ENCODE results near the gene SLC35F1.

SLC35F1 gene

DNA sequence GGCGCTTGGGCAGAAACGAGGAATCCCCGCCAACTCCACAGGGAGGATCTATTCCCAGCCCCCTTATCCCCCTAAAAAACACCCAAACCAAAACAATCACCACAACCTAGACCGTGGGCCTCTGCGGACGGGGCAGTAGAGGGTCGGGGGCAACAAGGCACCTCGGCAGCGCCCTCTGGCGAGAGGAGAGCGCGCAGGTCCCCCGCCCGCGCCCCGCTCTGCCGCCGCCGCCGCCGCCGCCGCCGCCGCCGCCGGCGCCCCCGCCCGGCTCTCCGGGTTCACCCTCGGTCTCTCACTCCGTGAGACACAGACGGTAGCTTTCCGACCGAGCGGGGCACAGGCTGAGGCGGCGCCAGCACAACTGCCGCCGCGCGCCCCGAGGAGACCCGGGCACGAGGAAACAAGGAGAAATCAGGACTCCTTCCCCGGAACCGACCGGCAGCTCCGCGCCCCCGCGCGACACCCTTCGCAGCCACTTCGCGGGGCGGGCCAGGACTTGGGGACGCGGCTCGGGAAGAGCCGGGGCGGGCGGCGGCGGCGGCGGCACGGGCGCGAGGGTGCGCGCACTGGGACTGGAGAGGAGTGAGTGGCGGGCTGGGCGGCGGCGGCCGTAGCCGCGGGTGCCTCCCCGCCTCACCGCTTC, at the start of gene SLC35F1:
Gene SLC35F1 (plus strand): TSS at position 307 of the 643 bp plus-strand sequence.
- TF ChIP-seq, protein P1, sequence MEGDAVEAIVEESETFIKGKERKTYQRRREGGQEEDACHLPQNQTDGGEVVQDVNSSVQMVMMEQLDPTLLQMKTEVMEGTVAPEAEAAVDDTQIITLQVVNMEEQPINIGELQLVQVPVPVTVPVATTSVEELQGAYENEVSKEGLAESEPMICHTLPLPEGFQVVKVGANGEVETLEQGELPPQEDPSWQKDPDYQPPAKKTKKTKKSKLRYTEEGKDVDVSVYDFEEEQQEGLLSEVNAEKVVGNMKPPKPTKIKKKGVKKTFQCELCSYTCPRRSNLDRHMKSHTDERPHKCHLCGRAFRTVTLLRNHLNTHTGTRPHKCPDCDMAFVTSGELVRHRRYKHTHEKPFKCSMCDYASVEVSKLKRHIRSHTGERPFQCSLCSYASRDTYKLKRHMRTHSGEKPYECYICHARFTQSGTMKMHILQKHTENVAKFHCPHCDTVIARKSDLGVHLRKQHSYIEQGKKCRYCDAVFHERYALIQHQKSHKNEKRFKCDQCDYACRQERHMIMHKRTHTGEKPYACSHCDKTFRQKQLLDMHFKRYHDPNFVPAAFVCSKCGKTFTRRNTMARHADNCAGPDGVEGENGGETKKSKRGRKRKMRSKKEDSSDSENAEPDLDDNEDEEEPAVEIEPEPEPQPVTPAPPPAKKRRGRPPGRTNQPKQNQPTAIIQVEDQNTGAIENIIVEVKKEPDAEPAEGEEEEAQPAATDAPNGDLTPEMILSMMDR (IDR thresholded peaks at IDR 0.05) = peak; percentile 76

DNA sequence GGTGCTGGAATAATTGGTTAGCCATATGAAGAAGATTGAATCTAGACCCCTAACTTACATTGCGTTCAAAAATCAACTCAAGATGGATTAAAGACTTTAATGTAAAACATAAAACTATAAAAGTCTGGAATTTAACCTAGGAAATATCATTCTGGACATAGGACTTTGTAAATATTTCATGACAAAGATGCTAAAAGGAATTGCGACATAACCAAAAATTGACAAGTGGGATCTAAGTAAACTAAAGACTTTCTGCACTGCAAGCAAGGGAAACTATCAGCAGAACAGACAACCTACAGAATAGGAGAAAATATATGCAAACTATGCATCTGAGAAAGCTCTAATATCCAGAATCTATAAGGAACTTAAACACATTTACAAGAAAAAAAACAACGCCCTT, 45.5 kb upstream of the SLC35F1 start:
- TF ChIP-seq, protein P1 (IDR thresholded peaks at IDR 0.05) = no peak

DNA sequence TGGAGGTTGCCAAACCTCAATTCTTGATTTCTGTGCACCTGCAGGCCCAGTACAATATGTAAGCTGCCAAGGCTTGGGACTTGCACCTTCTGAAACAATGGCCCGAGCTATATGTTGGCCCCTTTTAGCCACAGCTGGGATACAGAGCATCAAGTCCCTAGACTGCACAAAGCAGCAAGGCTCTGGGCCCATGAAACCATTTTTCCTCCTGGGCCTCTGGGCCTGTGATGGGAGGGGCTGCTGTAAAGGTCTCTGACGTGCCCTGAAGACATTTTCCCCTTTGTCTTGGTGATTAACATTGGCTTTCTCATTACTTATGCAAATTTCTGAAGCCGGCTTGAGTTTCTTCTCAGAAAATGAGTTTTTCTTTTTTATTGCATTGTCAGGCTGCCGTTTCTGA, 40.5 kb upstream of the SLC35F1 start:
- TF ChIP-seq, protein P1 (IDR thresholded peaks at IDR 0.05) = no peak

DNA sequence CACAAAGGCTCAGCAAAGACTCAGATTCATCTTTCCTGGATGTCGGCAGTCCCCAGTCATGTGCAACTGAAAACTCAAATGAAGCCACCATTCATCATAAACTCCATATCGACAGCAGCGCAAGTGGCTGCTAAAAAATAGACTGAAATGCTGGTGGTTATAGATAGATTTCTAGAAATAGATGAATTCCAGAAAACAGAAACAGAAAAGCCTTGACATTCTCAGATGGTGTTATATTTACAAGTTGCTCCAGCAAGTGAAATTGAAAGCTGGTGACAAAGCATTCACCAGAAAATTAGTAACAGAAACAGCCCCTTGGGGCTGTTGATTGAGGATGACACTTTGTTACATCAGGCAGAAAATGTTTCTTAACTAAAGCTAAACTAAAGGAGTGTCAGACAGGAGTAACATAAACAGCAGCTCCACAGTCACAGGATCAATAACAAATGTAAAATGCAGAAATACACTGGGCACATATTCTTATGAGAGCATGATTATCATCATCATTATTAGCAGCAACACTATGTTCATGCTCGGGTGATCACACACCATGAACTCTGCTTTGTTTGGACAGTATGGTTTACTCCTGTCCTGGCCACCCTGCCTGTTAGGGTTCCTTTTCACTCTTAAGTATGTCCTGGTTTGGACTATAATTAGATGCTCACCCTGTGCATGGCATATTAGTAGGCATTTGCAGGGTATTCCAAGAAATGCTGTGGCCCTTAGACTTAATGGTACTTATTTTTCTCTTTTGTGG, 36.4 kb upstream of the SLC35F1 start:
- TF ChIP-seq, protein P1 (IDR thresholded peaks at IDR 0.05) = no peak

DNA sequence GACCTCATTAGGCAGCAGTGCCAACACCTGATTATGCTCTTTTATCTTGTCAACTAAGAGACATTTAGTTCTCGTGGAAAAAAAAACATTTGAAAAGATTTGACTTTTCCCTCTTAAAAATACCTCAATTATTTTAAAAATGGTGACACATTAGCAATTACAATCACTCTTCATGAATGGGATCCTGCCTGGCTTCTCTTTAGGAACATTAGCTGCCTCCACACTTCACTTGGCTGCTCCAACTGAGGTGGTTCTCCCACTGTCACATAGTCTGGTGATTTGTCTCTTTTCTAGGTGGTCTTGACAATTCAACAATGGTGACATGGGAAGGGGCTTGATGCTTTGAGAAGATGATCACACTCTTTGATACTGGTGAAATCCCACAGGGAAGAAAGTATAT, 26.2 kb upstream of the SLC35F1 start:
- TF ChIP-seq, protein P1 (IDR thresholded peaks at IDR 0.05) = no peak

DNA sequence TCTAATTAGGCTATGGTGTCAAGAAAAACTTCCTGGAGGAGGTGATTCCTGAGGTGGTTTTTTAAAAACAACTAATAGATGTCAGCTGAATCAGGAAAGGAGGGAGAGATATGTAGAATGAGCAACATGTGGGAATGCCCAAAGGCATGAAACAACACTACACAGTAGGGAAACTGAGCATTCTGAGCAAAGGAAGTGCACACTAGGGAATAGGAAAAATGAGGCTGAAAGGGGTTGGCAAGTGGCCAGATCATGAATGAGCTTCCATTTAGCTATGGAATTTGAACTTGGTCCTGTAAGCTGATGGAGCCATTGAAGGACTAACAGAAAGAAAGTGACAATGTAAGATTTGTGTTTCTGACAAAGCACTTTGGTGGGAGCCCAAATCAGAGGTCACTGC, 16.9 kb upstream of the SLC35F1 start:
- TF ChIP-seq, protein P1 (IDR thresholded peaks at IDR 0.05) = no peak

DNA sequence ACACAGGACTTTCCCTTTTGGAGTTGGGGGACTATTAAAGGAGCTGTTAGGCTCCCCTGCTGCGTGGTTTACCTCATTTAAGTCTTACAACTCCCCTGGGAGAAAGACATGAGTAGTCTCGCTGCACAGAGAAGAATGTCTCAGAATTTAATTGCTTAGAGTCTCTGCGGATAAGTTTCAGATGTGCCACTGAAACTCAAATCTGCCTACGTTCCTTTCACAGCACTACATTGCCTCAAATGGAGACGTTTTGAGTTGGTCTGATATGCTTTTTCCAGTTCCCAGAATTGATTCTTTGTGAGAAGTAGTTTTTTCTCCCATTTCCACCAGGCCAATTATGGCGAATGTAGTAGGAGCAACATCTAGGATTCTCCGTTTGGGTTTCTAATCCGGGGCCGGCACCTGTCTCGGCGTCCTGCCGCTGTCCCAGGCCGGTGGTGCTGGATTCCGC, 532 bp upstream of the SLC35F1 start:
- TF ChIP-seq, protein P1 (IDR thresholded peaks at IDR 0.05) = no peak
